ENCODE measurements around the gene BTAF1. TPM values are rescaled to one million over a fixed set of nuclear protein-coding genes. Genes with fewer than 3 reads are reported as not detected.

Gene BTAF1
- total RNA-seq, 1 donor from 2014 or later = 29.2 TPM

GRCh38 chr10:91941426-91941825 is 17.9 kb downstream of the BTAF1 start:
- Mint-ChIP-seq H3K36me3 (ENCODE audit: low read depth, unreplicated experiment) (peaks cover 5% of the 10 kb centered on the region), H3K27me3 (ENCODE audit: low read depth, unreplicated experiment) (no peaks in the 10 kb centered on the region), H3K4me3 (ENCODE audit: unreplicated experiment) (no peak overlapping the region), H3K4me1 (ENCODE audit: low read depth, unreplicated experiment) (peaks cover 13% of the 10 kb centered on the region), H3K27ac (ENCODE audit: unreplicated experiment) (no peak overlapping the region), H3K9me3 (ENCODE audit: unreplicated experiment) (no peaks in the 10 kb centered on the region)
- Histone ChIP-seq H3K79me2 (ENCODE audit: insufficient read depth, low read length) (peaks cover 62% of the 10 kb centered on the region), H3K27me3 (ENCODE audit: insufficient read depth, low read length) (no peaks in the 10 kb centered on the region), H3K4me3 (ENCODE audit: insufficient read depth, low read depth, low read length) (no peak overlapping the region), H3K36me3 (ENCODE audit: insufficient read depth, low read length) (peaks cover 14% of the 10 kb centered on the region), H3K27ac (ENCODE audit: low read depth, low read length) (no peak overlapping the region), H3K4me2 (ENCODE audit: low read length) (no peak overlapping the region), H4K20me1 (ENCODE audit: insufficient read depth, low read length) (peaks cover 45% of the 10 kb centered on the region), H2AFZ (ENCODE audit: low read depth, low read length) (no peak overlapping the region), H3K9ac (ENCODE audit: low read length) (no peak overlapping the region), H3K9me3 (ENCODE audit: insufficient read depth, low read depth, low read length) (no peaks in the 10 kb centered on the region), H3K4me1 (ENCODE audit: insufficient read depth, low read length) (no peaks in the 10 kb centered on the region)
- TF ChIP-seq CTCF (IDR thresholded peaks at IDR 0.05; ENCODE audit: insufficient read depth, low read depth, low read length) = no peak
- no peak for TF ChIP-seq EZH2 (IDR thresholded peaks at IDR 0.05; ENCODE audit: insufficient read depth, low read length)
- FAIRE-seq = no peak
- DNase-seq (ENCODE audit: low read depth) = peak; percentile 8

- H3K36me3 Mint-ChIP-seq (ENCODE audit: low read depth, unreplicated experiment) = peaks cover 4% of the 10 kb centered on the region
- Histone ChIP-seq H2AFZ (ENCODE audit: low read depth, low read length) (no peak overlapping the region), H3K9me3 (ENCODE audit: insufficient read depth, low read depth, low read length) (no peaks in the 10 kb centered on the region), H3K4me2 (ENCODE audit: low read length) (no peak overlapping the region), H3K27me3 (ENCODE audit: insufficient read depth, low read length) (no peaks in the 10 kb centered on the region), H3K36me3 (ENCODE audit: insufficient read depth, low read length) (peaks cover 10% of the 10 kb centered on the region), H3K9ac (ENCODE audit: low read length) (no peak overlapping the region), H3K79me2 (ENCODE audit: insufficient read depth, low read length) (peaks cover 38% of the 10 kb centered on the region), H3K4me1 (ENCODE audit: insufficient read depth, low read length) (no peaks in the 10 kb centered on the region), H3K4me3 (ENCODE audit: insufficient read depth, low read depth, low read length) (no peak overlapping the region), H3K27ac (ENCODE audit: low read depth, low read length) (peak overlapping the region; percentile 20), H4K20me1 (ENCODE audit: insufficient read depth, low read length) (peaks cover 17% of the 10 kb centered on the region)
- no peaks in the 10 kb centered on the region for H3K27me3 Mint-ChIP-seq (ENCODE audit: low read depth, unreplicated experiment)
- peaks cover 13% of the 10 kb centered on the region for H3K4me1 Mint-ChIP-seq (ENCODE audit: low read depth, unreplicated experiment)
- peak overlapping the region; percentile 79 for H3K27ac Mint-ChIP-seq (ENCODE audit: unreplicated experiment)
- H3K4me3 Mint-ChIP-seq (ENCODE audit: unreplicated experiment) = no peak overlapping the region
- FAIRE-seq = peak; percentile 59
- peak; percentile 56 for DNase-seq (ENCODE audit: low read depth)
- H3K9me3 Mint-ChIP-seq (ENCODE audit: unreplicated experiment) = no peaks in the 10 kb centered on the region
- TF ChIP-seq EZH2 (IDR thresholded peaks at IDR 0.05; ENCODE audit: insufficient read depth, low read length) = no peak
- TF ChIP-seq CTCF (IDR thresholded peaks at IDR 0.05; ENCODE audit: insufficient read depth, low read depth, low read length) = no peak
Measured at GRCh38 chr10:91944880-91945630, 21.5 kb downstream of the BTAF1 start.

- Histone ChIP-seq H3K9me3 (ENCODE audit: insufficient read depth, low read depth, low read length) (no peaks in the 10 kb centered on the region), H3K4me3 (ENCODE audit: insufficient read depth, low read depth, low read length) (no peak overlapping the region), H3K9ac (ENCODE audit: low read length) (no peak overlapping the region), H3K27me3 (ENCODE audit: insufficient read depth, low read length) (no peaks in the 10 kb centered on the region), H3K36me3 (ENCODE audit: insufficient read depth, low read length) (peaks cover 38% of the 10 kb centered on the region), H2AFZ (ENCODE audit: low read depth, low read length) (no peak overlapping the region), H4K20me1 (ENCODE audit: insufficient read depth, low read length) (peaks cover 9% of the 10 kb centered on the region), H3K79me2 (ENCODE audit: insufficient read depth, low read length) (peaks cover 7% of the 10 kb centered on the region), H3K4me1 (ENCODE audit: insufficient read depth, low read length) (no peaks in the 10 kb centered on the region), H3K27ac (ENCODE audit: low read depth, low read length) (no peak overlapping the region), H3K4me2 (ENCODE audit: low read length) (no peak overlapping the region)
- H3K4me1 Mint-ChIP-seq (ENCODE audit: low read depth, unreplicated experiment) = peaks cover 10% of the 10 kb centered on the region
- no peak overlapping the region for H3K27ac Mint-ChIP-seq (ENCODE audit: unreplicated experiment)
- H3K4me3 Mint-ChIP-seq (ENCODE audit: unreplicated experiment) = no peak overlapping the region
- H3K36me3 Mint-ChIP-seq (ENCODE audit: low read depth, unreplicated experiment) = peaks cover 11% of the 10 kb centered on the region
- no peak for FAIRE-seq
- DNase-seq (ENCODE audit: low read depth) = no peak
- TF ChIP-seq EZH2 (IDR thresholded peaks at IDR 0.05; ENCODE audit: insufficient read depth, low read length) = no peak
- TF ChIP-seq CTCF (IDR thresholded peaks at IDR 0.05; ENCODE audit: insufficient read depth, low read depth, low read length) = no peak
- H3K9me3 Mint-ChIP-seq (ENCODE audit: unreplicated experiment) = no peaks in the 10 kb centered on the region
- H3K27me3 Mint-ChIP-seq (ENCODE audit: low read depth, unreplicated experiment) = no peaks in the 10 kb centered on the region
Measured at GRCh38 chr10:91953600-91954160, 30.1 kb downstream of the BTAF1 start.

Data from astrocyte (in vitro differentiated cells and primary cell).